22Rv1 (cell line): ENCODE measurements around the gene XPO4.

ENCODE experiments used
- ZFX ChIP-seq: fragments of 450-650 bp; IDR thresholded peaks from 2 replicates; pipeline ENCODE4 v1.6.1; 2017; ENCODE audit warnings: antibody characterized with exemption, borderline replicate concordance
- TF ChIP-seq, protein P1 (sequence below): fragments of 450-650 bp; IDR thresholded peaks from 2 replicates; pipeline ENCODE4 v1.5.1; 2017; ENCODE audit warnings: mild to moderate bottlenecking

DNA sequence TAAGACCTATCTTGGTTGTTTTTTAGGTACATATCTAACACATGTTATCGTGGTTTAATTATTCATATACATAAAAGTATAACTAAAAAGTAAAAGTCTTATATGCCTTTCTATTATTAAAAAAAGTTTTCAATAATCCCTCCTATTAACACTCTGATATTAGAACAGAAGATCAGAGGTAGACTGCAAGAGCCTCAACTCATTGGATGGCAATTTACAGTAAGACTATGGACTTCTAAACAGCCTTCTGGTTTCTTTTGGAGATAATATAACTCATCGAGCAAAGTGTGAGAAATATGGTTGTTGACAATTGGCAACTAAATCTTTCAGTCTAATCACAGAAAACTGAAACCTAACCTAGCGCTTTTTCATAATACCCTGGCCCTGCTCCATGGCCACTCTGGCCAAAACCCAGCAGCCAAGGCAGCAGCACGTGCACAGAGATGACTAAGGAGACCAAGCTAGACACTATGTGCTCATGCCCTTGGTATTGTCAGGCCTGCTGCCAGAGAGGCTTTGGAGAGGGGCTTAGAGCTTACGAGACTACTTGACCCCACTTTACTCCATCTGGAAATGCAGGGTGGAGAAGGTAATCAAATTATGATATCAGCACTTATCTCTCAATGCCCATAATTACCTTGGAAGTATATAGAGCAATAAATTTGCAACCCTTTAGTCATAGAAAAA lies 88.2 kb downstream of the XPO4 start:
- TF ChIP-seq, protein P1, sequence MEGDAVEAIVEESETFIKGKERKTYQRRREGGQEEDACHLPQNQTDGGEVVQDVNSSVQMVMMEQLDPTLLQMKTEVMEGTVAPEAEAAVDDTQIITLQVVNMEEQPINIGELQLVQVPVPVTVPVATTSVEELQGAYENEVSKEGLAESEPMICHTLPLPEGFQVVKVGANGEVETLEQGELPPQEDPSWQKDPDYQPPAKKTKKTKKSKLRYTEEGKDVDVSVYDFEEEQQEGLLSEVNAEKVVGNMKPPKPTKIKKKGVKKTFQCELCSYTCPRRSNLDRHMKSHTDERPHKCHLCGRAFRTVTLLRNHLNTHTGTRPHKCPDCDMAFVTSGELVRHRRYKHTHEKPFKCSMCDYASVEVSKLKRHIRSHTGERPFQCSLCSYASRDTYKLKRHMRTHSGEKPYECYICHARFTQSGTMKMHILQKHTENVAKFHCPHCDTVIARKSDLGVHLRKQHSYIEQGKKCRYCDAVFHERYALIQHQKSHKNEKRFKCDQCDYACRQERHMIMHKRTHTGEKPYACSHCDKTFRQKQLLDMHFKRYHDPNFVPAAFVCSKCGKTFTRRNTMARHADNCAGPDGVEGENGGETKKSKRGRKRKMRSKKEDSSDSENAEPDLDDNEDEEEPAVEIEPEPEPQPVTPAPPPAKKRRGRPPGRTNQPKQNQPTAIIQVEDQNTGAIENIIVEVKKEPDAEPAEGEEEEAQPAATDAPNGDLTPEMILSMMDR, result no peak
- no peak for TF ChIP-seq ZFX
